Measurements from ENCODE around the gene OR2AK2. TPM values are rescaled to one million over a fixed set of nuclear protein-coding genes. Genes with fewer than 3 reads are reported as not detected.

OR2AK2 gene
- total and polyA plus RNA-seq, 2 donors (not counting 3 experiments of a cell fraction or from before 2014, with no cell fraction given), result not detected

DNA sequence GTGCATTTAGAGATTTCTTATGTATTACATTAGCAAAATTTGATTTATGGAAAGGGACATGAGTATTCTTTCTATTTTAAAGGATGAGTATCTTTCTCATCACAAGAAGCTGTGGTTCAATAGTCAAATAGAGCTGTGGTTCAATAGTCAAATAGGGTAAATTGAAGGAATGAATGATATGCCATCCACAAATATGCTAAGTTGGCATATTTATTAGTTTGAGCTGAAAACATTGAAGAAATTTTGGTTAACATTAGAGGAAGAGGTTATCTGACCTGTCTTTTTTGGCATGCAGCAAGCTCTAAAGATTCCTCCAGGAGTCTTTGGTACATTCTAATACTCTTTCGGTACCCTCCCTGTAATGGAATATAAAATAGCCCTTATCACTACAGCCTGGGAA, 11.6 kb upstream of the OR2AK2 start:
- Histone ChIP-seq H3K27me3 (ENCODE audit: control insufficient read depth in 2 of 2, insufficient read depth in 2 of 2, low read length in 2 of 2) (no peaks in the 10 kb centered on the region), H3K36me3 (ENCODE audit: control insufficient read depth in 2 of 2, extremely low read depth in 1 of 2, insufficient read depth in 2 of 2, low read length in 2 of 2) (no peaks in the 10 kb centered on the region), H3K27ac (ENCODE audit: insufficient read depth, low read depth, low read length) (no peak overlapping the region), H3K79me2 (ENCODE audit: control insufficient read depth, insufficient read depth, low read length) (no peaks in the 10 kb centered on the region), H2AFZ (ENCODE audit: low read depth, low read length) (no peak overlapping the region), H3K4me1 (ENCODE audit: control insufficient read depth, extremely low read depth, insufficient read depth, low read length) (no peaks in the 10 kb centered on the region), H4K20me1 (replicated peaks; ENCODE audit: control insufficient read depth, extremely low read depth, insufficient read depth, low read length) (no peaks in the 10 kb centered on the region), H3K4me3 (replicated peaks in 1 of 3; ENCODE audit: insufficient read depth in 1 of 3, low read depth in 1 of 3, low read length in 3 of 3) (no peak overlapping the region), H3K9me3 (replicated peaks; ENCODE audit: control insufficient read depth, insufficient read depth, low read length) (no peaks in the 10 kb centered on the region), H3K9me1 (replicated peaks; ENCODE audit: control insufficient read depth, extremely low read depth, insufficient read depth, low read length) (no peaks in the 10 kb centered on the region), H3K9ac (replicated peaks; ENCODE audit: extremely low read depth, insufficient read depth, low read length) (no peak overlapping the region), H3K4me2 (ENCODE audit: insufficient read depth, low read length) (no peak overlapping the region)
- no peak for DNase-seq (ENCODE audit: low read depth, low spot score)
- intact Hi-C loops (cut with micrococcal nuclease) (no loop called here), dilution Hi-C loops (cut with MboI; ENCODE audit: extremely low pct_ligation_motif_present, low sequenced_read_pairs) (no loop called here)
- FAIRE-seq, result no peak
- CTCF ChIA-PET, result no interaction called here
- TF ChIP-seq POLR2A (IDR thresholded peaks at IDR 0.05; ENCODE audit: low read depth, low read length) (no peak), EZH2 (IDR thresholded peaks at IDR 0.05; ENCODE audit: borderline replicate concordance, low read depth, low read length, severe bottlenecking) (no peak), FOS (IDR thresholded peaks at IDR 0.05; ENCODE audit: borderline replicate concordance, insufficient read depth, low read length) (no peak), GATA2 (IDR thresholded peaks at IDR 0.05; ENCODE audit: insufficient read depth, insufficient read length, low read depth, low read length) (no peak), JUN (IDR thresholded peaks at IDR 0.05; ENCODE audit: borderline replicate concordance, insufficient read depth, insufficient read length, low read depth) (no peak), POLR2AphosphoS5 (IDR thresholded peaks at IDR 0.05; ENCODE audit: insufficient read depth, low read depth, low read length) (no peak), MYC (IDR thresholded peaks at IDR 0.05; ENCODE audit: low read depth, low read length) (no peak)
- TF ChIP-seq, protein P1, sequence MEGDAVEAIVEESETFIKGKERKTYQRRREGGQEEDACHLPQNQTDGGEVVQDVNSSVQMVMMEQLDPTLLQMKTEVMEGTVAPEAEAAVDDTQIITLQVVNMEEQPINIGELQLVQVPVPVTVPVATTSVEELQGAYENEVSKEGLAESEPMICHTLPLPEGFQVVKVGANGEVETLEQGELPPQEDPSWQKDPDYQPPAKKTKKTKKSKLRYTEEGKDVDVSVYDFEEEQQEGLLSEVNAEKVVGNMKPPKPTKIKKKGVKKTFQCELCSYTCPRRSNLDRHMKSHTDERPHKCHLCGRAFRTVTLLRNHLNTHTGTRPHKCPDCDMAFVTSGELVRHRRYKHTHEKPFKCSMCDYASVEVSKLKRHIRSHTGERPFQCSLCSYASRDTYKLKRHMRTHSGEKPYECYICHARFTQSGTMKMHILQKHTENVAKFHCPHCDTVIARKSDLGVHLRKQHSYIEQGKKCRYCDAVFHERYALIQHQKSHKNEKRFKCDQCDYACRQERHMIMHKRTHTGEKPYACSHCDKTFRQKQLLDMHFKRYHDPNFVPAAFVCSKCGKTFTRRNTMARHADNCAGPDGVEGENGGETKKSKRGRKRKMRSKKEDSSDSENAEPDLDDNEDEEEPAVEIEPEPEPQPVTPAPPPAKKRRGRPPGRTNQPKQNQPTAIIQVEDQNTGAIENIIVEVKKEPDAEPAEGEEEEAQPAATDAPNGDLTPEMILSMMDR (IDR thresholded peaks at IDR 0.05; ENCODE audit: extremely low read depth in 1 of 2, insufficient read depth in 1 of 2, low read depth in 1 of 2, low read length in 2 of 2), result no peak
- TF ChIP-seq, protein P2, sequence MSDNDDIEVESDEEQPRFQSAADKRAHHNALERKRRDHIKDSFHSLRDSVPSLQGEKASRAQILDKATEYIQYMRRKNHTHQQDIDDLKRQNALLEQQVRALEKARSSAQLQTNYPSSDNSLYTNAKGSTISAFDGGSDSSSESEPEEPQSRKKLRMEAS (IDR thresholded peaks at IDR 0.05; ENCODE audit: insufficient read depth, insufficient read length), result no peak
- BruUV-seq (replicated peaks), result no TSS peak
- POLR2A ChIA-PET, result no interaction called here

Data from endothelial cell of umbilical vein (primary cell).